HG03280 (cell line): Measurements from ENCODE around the gene MAPKAPK5.
"Not testable (repeated sequence)": the region's sequence is repeated elsewhere in the genome, so short reads cannot be mapped to it uniquely, and the experiment has no call there.

ENCODE experiments used
- ATAC-seq: cut with Tn5 transposase; IDR thresholded peaks from one replicate; pipeline ENCODE4 v1.9.1; 2021; ENCODE audit warnings: mild to moderate bottlenecking, moderate library complexity; ENCODE audit not compliant: unreplicated experiment

The MAPKAPK5 gene

GRCh38 chr12:111881716-111882115 lies 39.7 kb downstream of the MAPKAPK5 start:
- no peak for ATAC-seq

- no peak for ATAC-seq
These were observed 44.9 kb downstream of the MAPKAPK5 start for GRCh38 chr12:111886662-111887545.

DNA sequence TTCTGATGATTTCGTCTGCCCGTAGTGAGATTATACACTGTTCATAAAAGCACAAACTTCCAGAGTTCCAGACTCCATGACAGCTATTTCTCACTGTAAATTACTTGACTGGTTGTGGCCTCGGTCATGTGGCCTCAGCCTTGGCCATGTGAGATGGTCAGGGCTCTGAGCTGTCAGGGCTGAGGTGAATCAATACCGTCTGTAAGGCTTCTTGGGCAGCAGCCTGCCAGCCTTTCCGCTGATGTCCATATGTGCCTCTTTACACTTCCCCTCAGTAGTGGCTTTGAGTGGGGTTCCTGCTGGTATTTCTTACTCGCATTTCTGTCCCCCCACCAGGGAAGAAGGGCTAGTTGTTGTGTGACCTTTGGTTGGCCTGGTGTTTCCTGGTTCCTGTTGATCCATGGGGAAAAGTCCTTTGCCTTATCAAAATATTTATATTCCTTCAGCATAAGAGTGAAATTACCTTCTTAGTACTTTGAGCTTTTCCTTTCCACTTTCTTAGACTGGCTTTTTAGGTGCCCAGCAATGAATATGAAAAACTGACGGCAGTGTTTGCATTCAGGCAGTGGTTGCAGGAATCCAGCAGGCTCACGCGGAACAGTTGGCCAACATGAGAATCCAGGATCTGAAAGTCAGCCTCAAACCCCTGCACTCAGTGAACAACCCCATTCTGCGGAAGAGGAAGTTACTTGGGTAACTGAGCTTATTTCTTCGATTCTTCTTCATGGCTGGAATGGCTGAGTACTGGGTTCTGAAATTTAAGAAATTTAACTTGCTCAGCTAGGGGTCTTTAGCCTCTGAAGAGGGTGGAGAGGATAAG lies 46.1 kb downstream of the MAPKAPK5 start:
- no peak for ATAC-seq

DNA sequence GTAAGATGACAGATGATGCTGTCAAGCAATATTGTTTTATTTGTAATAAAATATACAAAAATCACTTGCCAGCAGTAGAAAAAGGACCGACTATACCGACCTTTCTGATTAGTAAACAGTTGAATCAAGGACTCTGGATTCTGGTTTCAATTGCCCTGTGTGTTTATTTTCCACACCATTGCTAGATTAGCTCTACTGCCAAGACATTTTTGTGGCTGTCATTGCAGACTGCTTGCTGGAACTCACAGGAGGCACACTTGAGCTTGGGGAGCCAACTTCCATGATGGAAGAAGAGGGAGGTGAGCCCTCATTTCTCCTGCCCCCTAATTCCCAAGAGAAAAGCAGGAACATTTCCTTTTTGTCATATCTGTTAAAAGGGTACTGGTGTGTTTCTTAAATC lies 51.3 kb downstream of the MAPKAPK5 start:
- ATAC-seq: no peak

- ATAC-seq: no peak
These were observed 52.5 kb downstream of the MAPKAPK5 start for GRCh38 chr12:111894556-111894955.

- ATAC-seq: no peak
These were observed 59.2 kb downstream of the MAPKAPK5 start for GRCh38 chr12:111901182-111901581.

DNA sequence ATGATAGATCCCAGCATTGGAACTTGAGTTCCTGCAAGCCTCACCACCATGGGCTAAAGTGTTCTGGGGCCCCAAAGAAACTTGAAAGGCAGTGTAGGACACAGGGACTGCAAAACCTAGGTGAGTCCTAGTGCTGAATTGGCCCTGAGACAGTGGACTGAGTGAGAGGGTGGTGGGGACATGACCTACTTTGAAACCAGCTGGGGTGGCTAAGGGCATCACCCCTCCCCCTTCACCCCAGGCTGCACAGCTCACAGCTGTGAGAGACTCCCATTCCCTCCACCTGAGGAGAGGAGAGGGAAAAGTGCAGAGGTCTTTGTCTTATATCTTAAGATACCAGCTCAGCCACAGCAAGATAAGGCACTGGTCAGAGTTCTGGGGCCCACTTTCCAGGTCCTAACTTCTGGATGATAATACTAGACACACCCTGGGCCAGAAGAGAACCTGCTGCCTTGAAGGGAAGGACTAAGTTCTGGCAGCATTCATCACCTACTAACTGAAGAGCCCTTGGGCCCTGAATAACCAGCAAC lies 62.5 kb downstream of the MAPKAPK5 start:
- no peak for ATAC-seq

DNA sequence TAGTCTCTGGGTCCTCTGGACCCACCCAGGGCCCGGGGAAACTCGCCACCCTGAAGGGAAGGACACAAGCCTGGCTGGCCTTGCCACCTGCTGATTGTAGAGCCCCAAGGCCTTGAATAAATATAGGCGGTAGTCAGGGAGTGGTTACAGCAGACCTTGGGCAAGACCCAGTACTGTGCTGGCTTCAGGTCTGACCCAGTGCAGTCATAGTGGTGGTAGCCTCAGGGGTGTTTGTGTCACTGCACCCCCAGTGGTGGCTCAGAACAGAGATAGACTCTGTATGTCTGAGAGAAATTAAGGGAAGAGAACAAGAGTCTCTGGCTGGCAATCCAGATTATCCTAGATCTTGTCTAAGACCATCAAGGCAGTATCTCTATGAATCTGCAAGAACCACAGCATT lies 63.5 kb downstream of the MAPKAPK5 start:
- ATAC-seq: no peak

- no peak for ATAC-seq
These were observed 65.7 kb downstream of the MAPKAPK5 start for GRCh38 chr12:111907740-111908139.

DNA sequence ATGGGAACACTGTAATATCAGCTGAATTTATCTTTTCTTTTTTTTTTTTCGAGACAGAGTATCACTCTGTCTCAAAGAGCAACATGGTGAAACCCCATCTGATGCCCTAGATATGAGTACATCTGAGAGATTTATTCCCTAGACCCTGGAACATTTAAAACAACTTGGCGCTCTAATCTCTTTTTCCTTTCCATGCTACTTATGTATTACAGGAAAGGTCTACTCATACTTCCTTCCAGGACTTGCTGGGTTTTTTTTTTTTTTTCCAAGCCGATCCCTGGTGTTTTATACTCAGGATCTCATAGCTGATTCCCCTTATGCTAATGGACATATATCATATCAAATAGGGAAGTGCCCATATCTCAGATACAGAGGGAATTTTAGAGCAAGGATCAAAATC lies 83.1 kb downstream of the MAPKAPK5 start:
- no peak for ATAC-seq

DNA sequence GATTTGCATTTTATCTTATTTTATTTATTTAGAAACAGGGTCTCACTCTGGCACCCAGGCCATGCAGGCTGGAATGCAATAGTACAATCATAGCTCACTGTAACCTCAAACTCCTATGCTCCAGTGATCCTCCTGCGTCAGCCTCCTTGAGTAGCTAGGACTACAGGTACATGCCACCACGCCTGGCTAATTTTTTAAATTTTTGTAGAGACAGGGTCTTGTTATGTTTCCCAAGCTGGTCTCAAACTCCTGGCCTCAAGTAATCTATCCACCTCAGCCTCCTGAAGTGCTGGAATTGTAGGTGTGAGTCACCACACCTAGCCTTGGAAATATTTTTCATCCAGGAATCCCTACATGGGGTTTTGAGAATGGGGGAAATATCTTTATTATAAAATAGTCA lies 84.6 kb downstream of the MAPKAPK5 start:
- no peak for ATAC-seq

- no peak for ATAC-seq
These were observed 85.3 kb downstream of the MAPKAPK5 start for GRCh38 chr12:111927346-111927745.

GRCh38 chr12:111932241-111932640 lies 90.2 kb downstream of the MAPKAPK5 start:
- no peak for ATAC-seq

DNA sequence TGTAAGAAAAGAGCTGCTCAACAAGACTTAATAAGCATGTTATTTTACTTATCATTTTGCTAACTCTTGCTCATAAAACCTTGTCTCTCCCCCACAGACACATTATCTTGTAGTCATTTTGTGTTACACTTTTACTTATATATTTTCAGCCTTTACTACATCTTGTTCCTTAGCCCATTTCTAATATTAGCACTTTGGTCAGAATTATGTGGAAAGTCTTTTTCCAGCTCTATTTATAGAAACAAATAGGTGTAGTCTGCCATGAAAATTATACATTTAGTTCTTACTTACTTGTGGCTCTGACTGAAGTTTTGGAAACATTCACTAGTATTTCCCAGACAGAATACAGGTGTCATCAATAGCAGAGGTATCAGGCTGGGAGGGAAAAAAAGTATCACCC lies 94.8 kb downstream of the MAPKAPK5 start:
- no peak for ATAC-seq

DNA sequence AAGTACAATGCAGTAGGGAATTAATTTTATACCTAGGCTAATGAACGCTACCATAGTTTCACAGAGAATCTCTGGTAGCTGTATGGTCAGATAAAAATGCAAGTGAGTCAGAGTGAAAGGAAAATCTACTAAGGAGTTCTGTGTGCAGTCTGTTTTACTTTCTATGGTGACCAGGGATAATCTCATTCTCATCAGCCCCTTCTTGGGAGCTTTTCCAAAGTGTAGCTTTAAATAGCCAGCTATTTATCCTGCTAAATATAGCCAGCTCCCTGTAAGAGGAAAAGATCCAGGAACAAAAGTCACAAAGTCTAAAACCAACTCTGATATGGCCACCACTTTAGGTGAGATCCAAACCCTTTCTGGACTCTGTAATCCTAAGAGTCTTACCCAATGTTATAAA lies 95.4 kb downstream of the MAPKAPK5 start:
- no peak for ATAC-seq

GRCh38 chr12:111942557-111942956 lies 100.5 kb downstream of the MAPKAPK5 start:
- no peak for ATAC-seq

DNA sequence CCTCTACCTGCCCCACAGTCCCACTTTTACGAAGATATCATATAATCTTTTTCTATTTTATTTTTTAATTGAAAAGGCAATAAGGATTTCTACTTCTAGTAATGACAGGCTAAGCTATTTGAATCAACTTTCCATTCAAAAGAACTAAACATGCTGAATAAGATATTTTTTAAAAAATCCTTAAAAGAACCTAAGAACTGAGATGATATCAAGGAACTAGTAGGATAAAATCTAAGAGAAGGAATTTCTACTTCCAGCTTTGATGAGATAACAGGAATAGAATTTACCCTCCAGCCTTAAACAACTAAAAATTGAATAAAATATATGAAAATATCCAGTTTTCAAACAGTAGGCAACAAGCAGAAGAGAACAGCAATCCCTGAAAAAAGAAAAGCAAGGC lies 101.9 kb downstream of the MAPKAPK5 start:
- no peak for ATAC-seq

- ATAC-seq: not testable (repeated sequence)
These were observed 109.1 kb downstream of the MAPKAPK5 start for GRCh38 chr12:111950961-111951676.
